T-helper 9 cell (primary cell): Measurements from ENCODE around the gene RMI2.
"Not testable (repeated sequence)": the region's sequence is repeated elsewhere in the genome, so short reads cannot be mapped to it uniquely, and the experiment has no call there.

Experiments used
- DNase-seq: peaks from one replicate; pipeline ENCODE4 v3.0.0-alpha.2; 2020
- total RNA-seq, 2 donors: gene quantifications; one replicate each; lab custom pipeline; 2026; lab: John Stamatoyannopoulos, UW

The RMI2 gene
- total RNA-seq = 0.24 to 1.3 reads per million in 2 donors

DNA sequence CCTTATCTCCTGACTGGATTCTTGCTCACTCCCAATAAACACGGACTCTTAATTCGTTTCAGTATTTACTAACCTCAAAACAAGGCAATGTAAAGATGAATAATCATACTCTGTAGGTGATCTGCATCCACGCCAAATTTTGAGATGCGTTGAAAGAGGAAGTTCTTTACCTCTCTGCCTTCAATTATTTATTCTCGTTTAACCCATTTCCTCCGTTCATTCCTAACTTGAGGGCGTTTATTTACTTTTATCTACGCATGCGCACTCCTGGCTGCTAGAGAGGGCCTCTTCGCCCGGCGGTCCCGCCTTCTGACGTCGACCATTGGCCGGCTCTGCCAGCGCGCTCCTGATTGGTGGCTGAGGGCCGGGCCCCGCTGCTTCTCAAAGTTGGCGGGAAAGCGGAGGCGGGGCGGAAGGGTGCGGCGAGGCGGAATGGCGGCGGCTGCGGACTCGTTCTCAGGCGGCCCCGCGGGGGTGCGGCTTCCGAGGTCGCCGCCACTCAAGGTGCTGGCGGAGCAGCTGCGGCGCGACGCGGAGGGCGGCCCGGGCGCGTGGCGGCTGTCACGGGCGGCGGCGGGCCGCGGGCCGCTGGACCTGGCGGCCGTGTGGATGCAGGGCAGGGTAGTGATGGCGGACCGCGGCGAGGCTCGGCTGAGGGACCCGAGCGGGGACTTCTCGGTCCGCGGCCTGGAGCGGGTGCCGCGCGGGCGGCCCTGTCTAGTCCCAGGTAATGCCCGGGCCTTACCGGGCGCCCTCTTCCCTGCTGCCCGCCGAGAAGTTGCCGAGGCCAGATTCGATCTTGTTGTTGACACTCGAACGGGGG is at the start of gene RMI2:
TSS of gene RMI2 (plus strand) at position 420 of the 823 bp plus-strand sequence. CDS start at position 433, 13 bp downstream.
- peak; percentile 89 for DNase-seq

DNA sequence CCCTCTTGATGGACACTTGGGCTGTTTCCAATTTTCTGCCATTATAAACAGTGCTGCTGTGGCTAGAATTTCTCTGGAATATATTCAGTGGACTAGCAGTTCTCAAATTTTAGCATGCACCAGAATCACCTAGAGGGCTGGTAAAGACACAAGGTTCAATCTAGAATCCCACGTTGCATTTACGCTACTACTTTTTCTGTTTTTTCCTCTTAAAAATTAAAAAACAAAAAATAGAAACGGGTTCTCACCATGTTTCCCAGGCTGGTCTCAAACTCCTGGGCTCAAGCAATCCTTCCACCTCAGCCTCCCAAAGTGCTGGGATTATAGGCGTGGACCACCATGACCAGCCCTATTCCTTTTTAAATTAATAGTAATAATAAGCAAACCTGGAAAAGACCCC is 49.6 kb upstream of the RMI2 start:
- no peak for DNase-seq

GRCh38 chr16:11296351-11296705 is 48.9 kb upstream of the RMI2 start:
- no peak for DNase-seq

DNA sequence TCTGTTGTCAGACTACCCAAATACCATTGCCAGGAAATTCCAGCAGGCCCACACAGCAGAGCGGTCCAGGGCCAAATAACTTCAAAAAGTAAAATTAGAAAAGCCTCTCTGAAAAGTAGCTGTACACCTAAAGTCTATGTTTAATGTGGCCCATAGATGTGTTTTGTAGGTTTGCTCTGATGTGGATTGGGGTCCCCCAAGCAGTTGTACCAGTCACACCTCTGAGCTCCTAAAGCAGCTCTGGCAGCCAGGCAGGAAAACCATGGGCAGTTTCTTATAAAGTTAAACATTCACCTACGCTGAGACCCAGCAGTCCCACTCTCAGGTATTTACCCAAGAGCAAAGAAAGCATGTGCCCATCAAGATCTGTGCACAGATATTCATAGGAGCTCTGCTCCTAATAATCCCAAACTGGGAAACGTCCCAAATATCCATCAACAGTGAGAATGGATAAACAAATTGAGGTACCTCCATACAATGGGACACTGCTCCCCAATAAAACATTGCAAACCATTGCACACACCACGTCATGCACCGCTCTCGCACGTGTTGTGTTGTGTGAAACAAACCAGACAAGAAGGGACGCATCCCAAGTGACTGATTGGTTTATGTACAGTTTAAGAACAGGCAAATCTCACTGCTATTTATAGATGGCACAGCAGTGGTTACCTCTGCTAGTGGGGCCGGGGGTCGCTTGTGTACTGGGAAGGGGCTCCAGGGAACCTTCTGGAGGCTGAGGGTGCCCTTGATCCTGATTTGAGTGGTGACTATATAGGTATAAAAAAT is 48.4 kb upstream of the RMI2 start:
- no peak for DNase-seq

DNA sequence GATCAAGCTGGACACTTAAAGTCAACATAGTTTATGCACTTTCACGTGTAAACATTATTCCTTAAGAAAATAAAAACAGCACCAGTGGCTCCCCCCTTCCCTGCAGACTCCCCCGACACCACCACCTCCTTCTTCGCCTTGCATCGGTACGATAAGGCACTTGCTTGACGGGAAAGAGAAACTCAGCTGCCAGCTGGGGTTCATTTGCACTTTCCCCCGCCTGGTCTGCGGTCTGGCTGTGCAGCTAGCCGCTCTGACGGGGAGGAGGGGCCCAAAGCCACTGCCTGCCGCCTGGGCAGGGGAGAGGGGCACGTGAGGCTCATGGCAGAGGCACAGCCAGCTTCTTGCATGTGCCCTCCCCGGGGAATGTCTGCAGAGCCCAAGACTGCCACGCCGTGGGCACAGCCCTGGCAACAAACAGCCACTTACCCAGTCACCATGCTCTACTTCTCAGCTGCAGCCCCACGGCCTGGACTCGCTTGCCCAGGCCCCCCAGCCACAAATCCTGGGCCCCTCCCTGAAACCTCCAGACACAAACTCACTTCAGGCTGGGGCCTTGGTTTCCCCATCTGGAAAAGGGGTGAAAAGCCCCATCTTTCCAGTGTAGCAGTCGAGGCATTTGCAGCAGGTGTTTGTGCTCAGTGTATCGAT is 47.6 kb upstream of the RMI2 start:
- peak; percentile 37 for DNase-seq

DNA sequence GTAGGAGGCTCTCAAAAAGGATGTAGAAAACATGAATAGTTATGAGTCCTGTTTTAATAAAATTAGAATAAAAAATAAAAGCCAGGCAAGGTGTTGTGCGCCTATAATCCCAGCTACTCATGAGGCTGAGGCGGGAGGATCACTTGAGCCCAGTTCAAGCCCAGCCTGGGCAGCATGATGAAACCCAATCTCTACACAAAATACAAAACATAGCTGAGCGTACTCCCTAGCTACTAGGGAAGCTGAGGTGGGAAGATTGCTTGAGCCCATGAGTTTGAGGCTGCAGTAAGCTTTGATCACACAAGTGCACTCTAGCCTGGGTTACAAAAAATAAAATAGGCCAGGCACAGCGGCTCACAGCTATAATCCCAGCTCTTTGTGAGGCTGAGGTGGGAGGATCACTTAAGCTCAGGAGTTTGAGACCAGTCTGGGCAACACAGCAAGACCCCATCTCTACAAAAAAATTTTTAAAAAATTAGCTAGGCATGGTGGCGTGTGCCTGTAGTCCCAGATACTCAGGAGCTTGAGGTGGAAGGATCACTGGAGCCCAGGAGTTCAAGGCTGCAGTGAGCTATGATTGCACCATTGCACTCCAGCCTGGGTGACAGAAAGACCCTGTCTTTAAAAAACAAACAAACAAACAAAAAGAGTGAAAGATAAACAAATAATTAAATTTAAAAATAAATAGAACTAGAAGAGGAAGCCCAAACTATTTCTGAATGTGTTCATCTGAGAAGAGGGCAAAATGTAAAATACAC is 46.9 kb upstream of the RMI2 start:
- no peak for DNase-seq

- not testable (repeated sequence) for DNase-seq
These were observed 46.2 kb upstream of the RMI2 start for GRCh38 chr16:11298950-11299547.

GRCh38 chr16:11299865-11300559 is 45.2 kb upstream of the RMI2 start:
- no peak for DNase-seq

GRCh38 chr16:11300560-11300892 is 44.7 kb upstream of the RMI2 start:
- no peak for DNase-seq

- no peak for DNase-seq
These were observed 43.4 kb upstream of the RMI2 start for GRCh38 chr16:11301645-11302501.

DNA sequence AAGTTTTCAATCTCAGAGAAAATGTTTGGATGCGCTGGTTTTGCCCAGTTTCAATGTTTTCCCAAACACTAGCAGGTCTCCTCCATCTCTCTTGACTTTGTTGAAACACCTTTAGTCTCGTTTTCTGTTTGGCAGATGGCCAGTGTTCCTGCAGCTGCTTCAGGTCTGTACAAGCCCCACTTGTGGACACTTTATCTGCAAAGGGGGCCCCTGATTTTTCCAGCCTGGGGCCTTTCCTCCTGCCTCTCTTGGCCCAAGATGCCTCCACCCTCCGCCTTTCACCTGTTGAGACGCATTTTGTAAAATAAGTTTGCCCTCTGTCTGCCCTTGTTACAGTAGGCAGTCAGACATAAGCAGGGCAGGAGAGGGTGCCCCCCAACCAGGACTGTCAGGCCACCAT is 42.3 kb upstream of the RMI2 start:
- DNase-seq = no peak

DNA sequence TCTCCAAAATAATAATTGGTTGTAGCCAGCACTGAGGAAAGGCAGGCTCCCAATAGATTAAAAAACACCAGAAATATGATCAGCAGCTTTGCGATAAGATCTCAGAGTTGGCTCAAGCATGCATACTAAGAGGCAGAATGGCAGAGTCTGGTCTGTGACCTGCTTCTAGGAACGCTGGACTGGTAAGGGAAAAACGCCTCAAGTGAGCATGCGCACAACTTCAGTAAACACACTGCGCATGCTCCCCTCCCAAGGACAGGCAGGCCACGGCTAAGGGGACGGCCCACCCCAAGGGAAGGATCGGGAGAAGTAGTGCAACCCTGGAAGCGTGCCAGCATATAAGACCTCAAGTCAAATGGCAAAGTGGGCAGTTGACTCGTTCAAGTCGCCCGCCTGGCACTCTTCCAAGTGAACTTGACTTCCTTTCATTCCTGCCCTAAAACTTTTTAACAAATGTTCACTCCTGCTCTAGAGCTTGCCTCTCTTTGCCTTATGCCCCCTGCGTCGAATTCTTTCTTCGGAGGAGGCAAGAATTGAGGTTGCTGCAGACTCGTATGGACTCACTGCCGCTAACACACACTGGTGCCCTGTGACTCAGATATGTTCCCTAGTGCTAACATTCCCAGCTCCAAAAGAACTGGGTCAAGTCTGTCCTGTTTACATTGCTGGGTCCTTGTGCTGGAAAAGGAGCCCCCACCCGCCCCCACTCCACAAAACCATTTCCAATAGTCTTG is 41.7 kb upstream of the RMI2 start:
- no peak for DNase-seq

GRCh38 chr16:11306381-11306780 is 38.9 kb upstream of the RMI2 start:
- DNase-seq = no peak

DNA sequence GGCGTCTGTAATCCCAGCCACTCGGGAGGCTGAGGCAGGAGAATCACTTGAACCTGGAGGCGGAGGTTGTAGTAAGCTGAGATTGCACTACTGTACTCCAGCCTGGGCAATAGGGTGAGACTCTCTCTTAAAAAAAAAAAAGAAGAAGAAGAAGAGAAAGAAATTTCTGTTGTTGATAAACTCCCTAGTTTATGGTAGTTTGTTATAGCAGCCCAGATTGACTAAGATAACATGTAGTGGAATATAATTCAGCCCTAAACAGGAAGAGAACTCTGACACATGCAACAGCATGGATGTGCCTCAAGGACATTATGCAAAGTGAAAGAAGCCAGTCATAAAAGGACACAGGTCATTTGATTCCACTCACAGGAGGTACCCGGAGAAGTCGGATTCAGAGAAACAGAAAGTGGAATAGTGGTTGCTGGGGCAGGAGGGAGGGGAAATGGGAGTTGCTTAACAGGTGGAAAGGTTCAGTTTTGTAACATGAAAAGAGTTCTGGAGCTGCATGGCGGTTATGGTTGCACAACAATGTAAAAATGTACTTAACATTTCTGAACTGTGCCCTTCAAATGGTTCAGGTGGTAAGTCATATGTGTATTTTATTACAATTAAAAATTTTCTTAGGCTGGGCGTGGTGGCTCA is 38.1 kb upstream of the RMI2 start:
- no peak for DNase-seq

- no peak for DNase-seq
These were observed 37.4 kb upstream of the RMI2 start for GRCh38 chr16:11307639-11308492.

DNA sequence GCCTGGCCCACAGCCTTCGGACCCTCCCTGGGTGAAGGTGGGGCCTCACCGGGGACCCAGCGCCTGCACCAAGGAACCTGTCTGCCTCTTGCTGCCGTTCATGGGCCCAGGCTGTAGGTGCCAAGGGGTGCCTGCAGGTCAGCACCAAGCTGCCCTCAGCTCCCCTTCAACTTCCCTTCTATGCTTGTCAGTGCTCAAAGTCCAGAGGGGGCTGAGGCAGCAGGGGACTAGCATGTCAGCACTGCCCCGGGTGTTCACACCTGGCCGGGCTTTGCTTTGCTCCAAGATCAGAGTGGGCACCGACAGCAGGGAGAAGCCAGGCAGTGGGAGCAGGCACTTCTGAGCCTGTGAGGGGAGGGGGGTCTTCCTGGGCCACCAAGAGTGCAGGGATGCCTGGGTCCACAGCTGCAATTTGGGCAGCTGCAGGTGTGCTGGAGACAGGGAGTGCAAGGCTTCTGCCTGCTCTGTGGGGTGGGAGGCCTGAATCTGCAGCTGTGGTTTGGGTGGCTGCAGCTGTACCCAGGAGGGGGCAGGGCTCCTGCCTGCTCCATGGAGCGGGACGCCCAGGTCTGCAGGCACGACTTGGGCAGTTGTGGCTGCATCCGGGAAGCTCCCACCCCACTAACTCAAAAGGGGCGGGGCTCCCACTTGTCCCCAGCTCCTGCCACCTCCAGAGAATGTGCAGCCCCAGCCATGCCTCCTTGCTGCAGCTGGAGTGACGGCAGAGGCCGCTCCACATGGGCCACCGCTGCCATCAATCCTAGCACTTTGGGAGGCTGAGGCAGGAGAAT is 36.6 kb upstream of the RMI2 start:
- no peak for DNase-seq

GRCh38 chr16:11309895-11310633 is 35.2 kb upstream of the RMI2 start:
- DNase-seq = no peak
